Cardiac fibroblast (primary cell): Measurements from ENCODE around the gene PGC.
A peak's percentile ranks its signal among the peaks of the same experiment; 100 is the strongest.

Experiments
- DNase-seq, 2 donors: peaks; one replicate each; pipeline versions ENCODE4 v3.0.0 to v3.0.0-alpha.2; 2010; ENCODE audit warnings: low read depth in 2 of 2
- H3K4me3 ChIP-seq, 2 donors: replicated peaks in 1 of 2; 1 replicate in 1 of 2; 2 replicates in 1 of 2; pipeline ENCODE4 v1.5.1; 2011; ENCODE audit warnings: low read depth in 2 of 2, low read length in 2 of 2, mild to moderate bottlenecking in 2 of 2, moderate library complexity in 1 of 2
- TF ChIP-seq, protein P1 (sequence below): IDR thresholded peaks from one replicate; pipeline ENCODE4 v1.5.1; 2011; ENCODE audit warnings: low read depth, mild to moderate bottlenecking, low read length, inconsistent platforms

PGC gene

DNA sequence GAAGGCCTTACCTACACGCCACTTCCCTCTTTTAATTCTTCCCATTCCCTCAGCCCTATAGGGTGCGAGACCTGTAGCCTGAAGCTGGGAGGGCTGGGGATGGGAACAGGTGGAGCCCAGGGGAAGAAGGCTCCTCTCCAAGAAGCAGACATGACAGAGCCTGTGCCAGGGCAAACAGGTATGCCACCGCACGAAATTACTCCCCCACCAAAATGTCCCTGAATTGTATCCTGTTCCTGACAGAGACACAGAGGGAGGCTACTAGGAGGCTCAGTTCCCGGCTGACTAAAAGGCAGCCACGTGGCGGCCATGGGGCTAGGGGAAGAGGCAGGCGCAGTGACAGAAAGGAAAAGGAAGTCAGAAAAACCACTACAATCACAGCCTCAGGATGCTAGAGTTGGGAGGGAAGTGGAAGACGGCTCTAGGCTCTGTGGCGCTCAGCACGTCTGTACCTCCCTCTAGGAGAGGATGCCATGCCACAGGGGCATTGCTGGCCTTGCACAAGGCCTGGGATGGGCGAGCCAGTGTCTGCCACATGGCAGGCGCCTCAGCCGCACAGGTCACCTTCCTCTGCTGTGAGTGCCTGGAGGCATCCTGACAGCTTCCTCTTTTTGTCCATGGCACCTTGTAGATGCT is 39.5 kb downstream of the PGC start:
- DNase-seq, result no peak
- TF ChIP-seq, protein P1, sequence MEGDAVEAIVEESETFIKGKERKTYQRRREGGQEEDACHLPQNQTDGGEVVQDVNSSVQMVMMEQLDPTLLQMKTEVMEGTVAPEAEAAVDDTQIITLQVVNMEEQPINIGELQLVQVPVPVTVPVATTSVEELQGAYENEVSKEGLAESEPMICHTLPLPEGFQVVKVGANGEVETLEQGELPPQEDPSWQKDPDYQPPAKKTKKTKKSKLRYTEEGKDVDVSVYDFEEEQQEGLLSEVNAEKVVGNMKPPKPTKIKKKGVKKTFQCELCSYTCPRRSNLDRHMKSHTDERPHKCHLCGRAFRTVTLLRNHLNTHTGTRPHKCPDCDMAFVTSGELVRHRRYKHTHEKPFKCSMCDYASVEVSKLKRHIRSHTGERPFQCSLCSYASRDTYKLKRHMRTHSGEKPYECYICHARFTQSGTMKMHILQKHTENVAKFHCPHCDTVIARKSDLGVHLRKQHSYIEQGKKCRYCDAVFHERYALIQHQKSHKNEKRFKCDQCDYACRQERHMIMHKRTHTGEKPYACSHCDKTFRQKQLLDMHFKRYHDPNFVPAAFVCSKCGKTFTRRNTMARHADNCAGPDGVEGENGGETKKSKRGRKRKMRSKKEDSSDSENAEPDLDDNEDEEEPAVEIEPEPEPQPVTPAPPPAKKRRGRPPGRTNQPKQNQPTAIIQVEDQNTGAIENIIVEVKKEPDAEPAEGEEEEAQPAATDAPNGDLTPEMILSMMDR, result no peak

DNA sequence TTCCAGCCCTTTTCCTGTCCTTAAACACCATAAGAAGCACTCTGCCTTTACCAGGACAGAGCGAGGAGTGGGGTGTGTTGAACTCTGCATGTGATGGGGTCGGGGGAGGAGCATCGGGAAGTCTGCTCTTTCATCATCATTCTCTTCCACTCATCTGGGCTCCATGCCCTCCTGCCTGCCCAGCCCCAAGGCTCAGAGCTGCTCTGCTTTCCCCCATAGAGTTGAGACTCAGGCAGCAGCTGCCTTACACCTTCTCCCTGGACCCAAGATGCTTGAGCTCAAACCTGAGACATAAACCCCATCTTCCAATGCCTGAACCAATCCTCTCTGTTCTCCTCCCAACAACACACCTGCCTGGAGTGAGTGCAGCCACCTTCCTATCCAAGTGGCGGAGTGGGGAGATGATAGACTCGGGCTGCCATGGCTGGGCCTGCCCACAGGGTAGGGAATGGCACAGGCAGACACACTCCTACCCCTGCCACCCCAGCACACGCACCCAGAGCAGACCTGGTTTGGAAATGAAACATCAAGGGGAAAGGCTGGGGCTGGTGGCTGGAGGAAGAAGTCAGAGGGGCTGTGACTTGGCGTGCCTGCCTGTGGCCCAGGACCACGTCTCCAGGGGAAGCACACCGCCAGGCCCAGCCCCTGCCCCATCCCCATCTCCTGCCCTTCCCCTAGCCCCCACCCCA is 40.2 kb downstream of the PGC start:
- H3K4me3 ChIP-seq, result no peak overlapping the region
- TF ChIP-seq, protein P1, result no peak
- peak; percentile 66 to 79 for DNase-seq

More for the DNA sequence above, 39.5 kb downstream of the PGC start:
- no peak overlapping the region for H3K4me3 ChIP-seq

DNA sequence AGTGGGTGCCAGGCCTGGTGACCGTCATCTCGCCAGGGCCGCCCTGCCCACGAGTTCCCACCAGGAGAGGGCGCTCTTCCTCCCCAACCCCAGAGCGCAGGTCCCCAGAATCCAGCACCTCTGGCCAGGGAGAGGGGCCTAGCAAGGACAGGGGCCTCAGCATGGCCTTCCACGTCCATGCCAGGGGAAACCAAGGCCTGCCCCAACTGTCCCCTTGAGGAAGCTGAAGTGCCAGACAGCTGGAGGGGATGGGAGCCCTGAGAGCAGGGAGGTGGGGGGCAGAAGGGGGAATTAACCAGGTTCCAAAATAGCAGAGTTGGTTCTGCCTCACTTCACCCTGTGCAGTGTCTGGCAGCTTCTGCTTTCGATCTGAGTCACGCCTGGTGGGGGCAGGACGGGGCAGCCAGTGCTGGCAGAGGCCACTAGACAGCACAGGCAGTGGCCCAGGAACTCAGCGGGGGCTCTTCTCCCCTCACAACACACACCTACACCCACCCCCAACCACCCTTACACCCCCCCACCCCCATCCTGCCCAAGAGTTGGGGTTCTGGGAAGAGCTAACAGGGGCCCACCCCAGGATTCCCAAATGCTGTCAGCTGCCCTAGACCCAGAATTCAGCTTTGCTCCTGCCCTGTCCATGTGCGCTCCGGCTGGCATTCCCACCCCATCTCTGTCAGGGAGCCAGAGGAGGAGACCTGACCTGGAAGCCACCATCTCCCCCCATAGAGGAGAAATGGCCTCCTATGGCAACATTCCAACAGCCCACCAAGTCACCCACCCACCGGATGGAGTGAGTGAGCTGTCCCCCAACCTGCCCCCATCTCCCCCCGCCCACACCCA is 41.0 kb downstream of the PGC start:
- TF ChIP-seq, protein P1, result peak; percentile 63
- H3K4me3 ChIP-seq, result no peak overlapping the region
- peak; percentile 74 for DNase-seq

DNA sequence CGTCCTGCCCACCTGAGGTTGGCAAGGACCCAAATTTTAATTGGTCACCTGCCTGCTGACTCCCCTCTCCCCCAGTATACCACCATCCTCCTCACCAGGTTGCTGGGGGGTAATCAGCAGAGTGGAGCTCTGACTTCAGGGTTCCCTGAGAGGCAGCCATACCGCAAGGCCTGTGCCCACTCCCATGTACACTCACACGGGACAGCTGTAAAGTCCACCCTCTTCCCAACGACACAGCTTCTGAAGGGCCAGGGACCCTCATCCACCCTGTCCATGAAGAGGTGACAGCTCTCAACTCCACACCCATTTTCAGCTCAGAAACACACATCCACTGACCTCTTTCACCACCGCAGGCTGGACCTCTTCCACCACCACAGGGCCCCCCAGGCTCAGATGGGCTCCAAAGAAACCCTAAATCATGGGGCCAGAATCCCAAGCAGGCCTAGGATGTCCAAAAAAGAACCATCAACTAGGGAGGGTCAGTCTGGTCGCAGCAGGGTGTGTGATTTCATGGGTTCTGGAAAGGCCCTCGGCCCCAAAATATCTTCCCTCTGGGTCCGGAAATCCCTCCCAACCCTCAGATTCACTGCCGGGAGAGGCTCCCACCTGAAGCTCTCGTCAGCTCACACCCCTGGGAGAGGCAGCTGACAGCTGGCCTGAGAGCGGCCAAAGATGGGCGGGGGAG is 41.7 kb downstream of the PGC start:
- TF ChIP-seq, protein P1, result no peak
- no peak for DNase-seq
- no peak overlapping the region for H3K4me3 ChIP-seq

DNA sequence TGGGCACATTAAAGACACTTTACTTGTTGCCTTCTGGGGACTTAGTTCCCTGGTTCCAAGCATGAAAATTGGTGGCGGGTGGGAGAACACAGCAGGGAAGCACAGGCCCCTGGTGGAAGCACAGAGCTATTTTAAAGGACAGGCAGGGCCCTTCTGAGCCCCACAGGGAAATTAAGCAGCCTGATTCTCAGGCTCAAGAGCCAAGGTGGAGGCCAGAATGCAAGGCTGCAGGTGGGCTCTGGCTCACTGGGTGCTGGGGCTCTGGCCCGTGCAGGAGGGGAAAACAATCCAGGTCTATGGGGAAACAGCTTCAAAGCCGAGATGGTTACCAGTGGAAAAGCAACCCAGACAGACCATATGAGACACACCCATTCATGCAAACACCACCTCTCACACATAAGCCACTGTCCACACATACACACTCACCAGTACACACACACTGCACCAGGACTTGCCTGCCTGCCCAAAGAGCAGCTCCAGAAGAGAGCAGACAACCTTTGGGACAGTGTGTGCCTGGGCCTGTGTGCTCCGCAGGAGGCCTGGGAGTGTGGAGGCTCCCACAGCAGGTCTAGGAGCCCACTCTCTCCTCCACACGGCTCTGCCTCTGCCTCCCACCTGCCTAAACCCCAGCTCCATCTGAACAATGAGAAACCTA is 42.4 kb downstream of the PGC start:
- TF ChIP-seq, protein P1, result no peak
- no peak for DNase-seq

DNA sequence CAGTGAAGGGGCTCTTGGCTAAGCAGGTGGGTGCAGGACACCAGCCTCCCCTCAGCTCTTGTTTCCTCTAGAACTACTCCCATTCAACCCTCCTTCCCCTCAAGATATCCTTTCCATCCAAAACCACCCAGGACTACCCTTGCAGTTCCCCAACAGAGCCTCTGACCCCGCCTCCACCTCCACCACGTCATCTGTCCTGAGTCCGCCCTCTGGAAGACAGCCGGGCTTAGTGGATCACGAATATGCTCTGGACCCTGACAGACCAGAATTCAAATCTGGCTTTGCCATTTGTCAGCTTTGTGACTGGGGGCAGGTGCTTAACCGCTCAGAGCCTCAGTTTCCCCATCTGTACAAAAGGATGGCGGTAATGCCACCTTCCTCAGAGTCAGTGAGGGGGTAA is 43.2 kb downstream of the PGC start:
- no peak for DNase-seq
- H3K4me3 ChIP-seq, result no peak overlapping the region
- TF ChIP-seq, protein P1, result no peak

More for the DNA sequence above, 42.4 kb downstream of the PGC start:
- H3K4me3 ChIP-seq, result no peak overlapping the region
